PC-3 (cell line): Measurements from ENCODE around the gene TOP2A.

Source experiments
- CTCF ChIP-seq: fragments of 300-600 bp; sonication (generic); conservative IDR thresholded peaks from 2 replicates; pipeline ENCODE4 v1.5.1; 2017; ENCODE audit warnings: antibody characterized with exemption, low read depth, mild to moderate bottlenecking, low read length
- EZH2 ChIP-seq: fragments of 300-600 bp; sonication (generic); IDR thresholded peaks from one replicate; pipeline ENCODE4 v1.6.1; 2017; ENCODE audit warnings: antibody characterized with exemption, mild to moderate bottlenecking, low read length; ENCODE audit not compliant: unreplicated experiment

- TF ChIP-seq CTCF (no peak), EZH2 (no peak)
Measured at GRCh38 chr17:40349477-40349894, 68.2 kb downstream of the TOP2A start.
